HuH-7.5 (cell line): ENCODE measurements around the gene CARD6.
A peak's percentile ranks its signal among the peaks of the same experiment; 100 is the strongest.
"Not testable (repeated sequence)": the region's sequence is repeated elsewhere in the genome, so short reads cannot be mapped to it uniquely, and the experiment has no call there.

Experiments
- DNase-seq: peaks from one replicate; pipeline ENCODE4 v3.0.0; 2011; ENCODE audit warnings: low spot score

The CARD6 gene

DNA sequence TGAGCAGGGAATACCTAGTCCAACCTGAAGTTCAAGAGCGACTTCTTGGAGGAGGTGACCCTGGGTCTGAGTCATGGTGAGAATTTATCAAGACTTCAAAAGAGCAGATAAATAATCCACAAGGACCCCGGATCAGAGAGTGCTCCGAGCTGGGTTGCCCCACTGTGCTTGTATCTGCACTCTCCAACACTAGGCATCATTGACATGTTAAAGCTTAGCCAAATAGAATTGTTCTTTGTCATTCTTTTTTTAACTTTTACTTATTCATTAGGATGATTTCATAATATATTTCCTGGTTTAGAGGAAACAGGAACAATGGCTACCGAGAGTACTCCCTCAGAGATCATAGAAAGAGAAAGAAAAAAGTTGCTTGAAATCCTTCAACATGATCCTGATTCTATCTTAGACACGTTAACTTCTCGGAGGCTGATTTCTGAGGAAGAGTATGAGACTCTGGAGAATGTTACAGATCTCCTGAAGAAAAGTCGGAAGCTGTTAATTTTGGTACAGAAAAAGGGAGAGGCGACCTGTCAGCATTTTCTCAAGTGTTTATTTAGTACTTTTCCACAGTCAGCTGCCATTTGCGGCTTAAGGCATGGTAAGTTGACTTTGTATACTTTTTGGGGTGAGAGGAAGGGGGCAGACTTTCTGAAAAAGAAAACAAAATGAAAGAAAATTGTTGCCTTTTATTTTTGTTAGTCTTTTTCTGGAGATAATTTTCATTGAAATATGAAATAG lies at the start of gene CARD6:
CARD6 (plus strand) TSS at position 300 of the 738 bp plus-strand sequence; CDS start at position 316, 16 bp downstream.
- no peak for DNase-seq

GRCh38 chr5:40791715-40792139 lies 49.4 kb upstream of the CARD6 start:
- DNase-seq = no peak

- DNase-seq = not testable (repeated sequence)
These were observed 48.5 kb upstream of the CARD6 start for GRCh38 chr5:40792691-40793090.

GRCh38 chr5:40794340-40794739 lies 46.8 kb upstream of the CARD6 start:
- not testable (repeated sequence) for DNase-seq

- DNase-seq = not testable (repeated sequence)
These were observed 46.3 kb upstream of the CARD6 start for GRCh38 chr5:40794877-40795276.

GRCh38 chr5:40796487-40796889 lies 44.7 kb upstream of the CARD6 start:
- no peak for DNase-seq

GRCh38 chr5:40797273-40798011 lies 43.7 kb upstream of the CARD6 start:
- peak; percentile 67 for DNase-seq

GRCh38 chr5:40798012-40798800 lies 43.0 kb upstream of the CARD6 start, which contains the start of gene PRKAA1:
Gene PRKAA1, minus strand, starts transcription at chr5:40798374. Its CDS starts 185 bp downstream, at chr5:40798189.
- peak; percentile 87 for DNase-seq

DNA sequence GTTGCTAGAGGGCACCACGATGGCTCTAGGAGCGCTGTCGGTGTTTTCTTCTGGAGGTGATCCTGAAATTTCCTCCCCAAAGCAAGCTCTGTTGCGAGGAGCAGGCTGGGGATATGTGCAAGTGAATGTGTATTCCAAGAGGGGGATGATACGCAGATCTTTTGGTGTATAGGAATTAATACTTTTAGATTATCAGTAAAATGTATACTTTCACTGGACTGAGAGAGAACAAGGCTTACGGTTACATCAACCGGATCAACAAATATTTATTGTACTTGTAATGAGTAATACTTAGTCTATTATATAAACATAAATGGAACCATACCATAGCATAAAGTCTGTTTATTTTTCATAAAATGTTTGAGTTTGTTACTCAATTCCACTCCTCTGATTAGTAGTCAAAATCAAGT lies 42.4 kb upstream of the CARD6 start:
- peak; percentile 55 for DNase-seq

DNA sequence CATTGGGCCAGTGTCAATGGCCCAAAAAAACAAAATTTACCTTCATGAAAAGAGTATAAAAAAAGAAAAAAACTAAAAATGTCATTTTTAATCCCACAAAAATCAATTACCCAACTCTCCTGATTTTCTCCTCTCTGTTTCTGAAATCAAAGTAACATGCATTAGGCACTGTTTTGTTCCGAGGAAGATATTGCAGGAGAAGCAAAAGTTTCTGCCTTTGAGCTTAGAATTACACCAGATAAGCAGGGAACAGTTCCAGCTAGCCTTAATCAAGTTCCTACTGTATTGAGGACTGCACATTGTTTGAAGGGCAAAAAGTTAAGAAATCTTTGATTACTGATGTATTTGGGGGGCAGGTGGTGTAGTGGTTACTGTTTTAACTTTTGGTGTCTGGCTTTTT lies 41.9 kb upstream of the CARD6 start:
- DNase-seq = no peak

- peak; percentile 48 for DNase-seq
These were observed 39.2 kb upstream of the CARD6 start for GRCh38 chr5:40801771-40802562.

DNA sequence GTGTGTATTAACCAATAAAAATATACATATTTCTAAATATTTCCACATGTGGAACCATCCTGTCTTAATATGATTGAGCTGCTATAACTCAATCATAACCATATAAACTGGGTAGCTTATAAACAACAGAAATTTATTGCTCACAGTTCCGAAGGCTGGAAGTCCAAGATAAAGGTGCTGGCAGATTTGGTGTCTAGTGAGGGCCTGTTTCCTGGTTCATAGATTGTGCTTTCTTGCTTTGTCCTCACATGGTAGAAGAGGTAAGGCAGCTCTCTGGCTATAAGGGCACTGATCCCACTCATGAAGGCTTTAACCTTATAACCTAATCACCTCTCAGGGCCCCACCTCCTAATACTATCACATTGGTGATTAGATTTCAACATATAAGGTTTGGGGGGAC lies 29.0 kb upstream of the CARD6 start:
- no peak for DNase-seq

GRCh38 chr5:40813698-40814281 lies 27.4 kb upstream of the CARD6 start:
- no peak for DNase-seq

DNA sequence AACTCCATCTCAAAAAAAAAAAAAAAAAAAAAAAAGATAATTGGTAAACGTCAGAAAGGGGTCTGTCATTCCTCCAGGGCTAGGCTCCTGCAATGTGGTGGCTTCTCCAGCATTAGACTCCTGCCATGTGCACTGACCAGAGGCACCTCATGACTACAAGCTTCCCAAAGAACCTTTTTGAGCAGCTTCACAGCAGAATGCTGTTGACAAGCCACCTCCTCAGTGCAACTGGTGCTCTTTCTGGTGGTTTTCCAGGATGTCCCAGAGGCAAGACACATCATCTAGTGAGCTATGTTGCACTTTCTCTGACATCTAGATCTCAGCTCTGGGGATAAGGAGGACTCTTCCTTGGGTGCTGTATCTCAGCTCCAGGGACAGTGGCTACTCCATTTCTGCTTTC lies 17.7 kb upstream of the CARD6 start:
- DNase-seq = no peak

DNA sequence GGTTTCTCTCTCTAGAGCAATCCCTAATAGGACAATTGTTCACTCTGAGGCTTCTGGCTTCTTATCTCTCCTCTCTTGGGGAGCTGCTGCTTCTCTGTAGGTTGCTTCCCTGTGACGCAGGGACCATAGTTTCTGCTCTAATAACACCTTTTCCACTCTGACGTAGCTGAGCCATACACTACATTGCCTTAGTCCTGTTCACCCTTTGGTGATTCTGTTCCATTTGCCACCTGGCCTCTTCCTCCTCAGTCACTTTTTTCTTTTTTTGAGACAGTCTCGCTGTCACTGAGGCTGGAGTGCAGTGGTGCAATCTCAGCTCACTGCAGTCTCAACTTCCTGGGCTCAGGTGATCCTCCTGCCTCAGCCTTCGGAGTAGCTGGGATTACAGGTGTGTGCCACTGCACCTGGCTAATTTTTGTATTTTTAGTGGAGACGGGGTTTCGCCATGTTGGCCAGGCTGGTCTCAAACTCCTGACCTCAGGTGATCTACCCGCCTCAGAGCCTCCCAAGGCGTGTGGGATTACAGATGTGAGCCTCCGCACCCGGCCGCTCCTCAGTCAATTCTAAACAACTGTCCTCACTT lies 15.6 kb upstream of the CARD6 start:
- not testable (repeated sequence) for DNase-seq

- no peak for DNase-seq
These were observed 14.5 kb upstream of the CARD6 start for GRCh38 chr5:40826489-40827187.

- no peak for DNase-seq
These were observed 13.8 kb upstream of the CARD6 start for GRCh38 chr5:40827188-40827977.

DNA sequence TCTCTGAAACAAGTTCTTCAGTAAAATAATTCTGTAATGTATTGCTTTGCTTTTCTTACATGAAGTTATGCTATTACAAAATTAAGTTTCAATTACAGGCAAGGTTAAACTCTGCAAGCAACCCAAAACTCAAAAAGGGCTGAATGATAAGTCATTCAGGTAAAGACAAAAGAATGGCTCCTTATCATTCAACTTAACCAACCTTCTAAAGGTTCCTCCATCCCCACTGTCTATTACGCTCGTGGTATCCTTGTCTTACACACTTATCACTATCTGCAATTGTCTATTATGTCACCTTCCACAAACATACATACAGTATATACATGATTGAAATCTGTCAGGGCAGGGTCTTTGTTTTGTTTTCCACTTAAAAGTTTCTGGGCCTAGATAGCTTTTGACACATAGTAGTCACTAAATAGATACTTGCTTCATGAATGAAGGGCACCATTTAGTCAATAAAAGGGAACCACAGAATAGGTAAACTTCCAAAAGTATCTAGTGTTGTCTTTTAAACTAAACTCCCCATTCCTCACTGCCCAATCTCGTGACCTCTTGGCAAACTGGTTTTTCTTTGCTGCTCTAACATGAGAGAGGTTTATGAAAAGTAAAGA lies 13.0 kb upstream of the CARD6 start:
- no peak for DNase-seq
